Measurements from ENCODE around the gene SULT1B1. TPM values are rescaled to one million over a fixed set of nuclear protein-coding genes. Genes with fewer than 3 reads are reported as not detected.

SULT1B1 gene
- total RNA-seq, 2 experiments from 2014 or later: 0.08 TPM; not detected in 1

DNA sequence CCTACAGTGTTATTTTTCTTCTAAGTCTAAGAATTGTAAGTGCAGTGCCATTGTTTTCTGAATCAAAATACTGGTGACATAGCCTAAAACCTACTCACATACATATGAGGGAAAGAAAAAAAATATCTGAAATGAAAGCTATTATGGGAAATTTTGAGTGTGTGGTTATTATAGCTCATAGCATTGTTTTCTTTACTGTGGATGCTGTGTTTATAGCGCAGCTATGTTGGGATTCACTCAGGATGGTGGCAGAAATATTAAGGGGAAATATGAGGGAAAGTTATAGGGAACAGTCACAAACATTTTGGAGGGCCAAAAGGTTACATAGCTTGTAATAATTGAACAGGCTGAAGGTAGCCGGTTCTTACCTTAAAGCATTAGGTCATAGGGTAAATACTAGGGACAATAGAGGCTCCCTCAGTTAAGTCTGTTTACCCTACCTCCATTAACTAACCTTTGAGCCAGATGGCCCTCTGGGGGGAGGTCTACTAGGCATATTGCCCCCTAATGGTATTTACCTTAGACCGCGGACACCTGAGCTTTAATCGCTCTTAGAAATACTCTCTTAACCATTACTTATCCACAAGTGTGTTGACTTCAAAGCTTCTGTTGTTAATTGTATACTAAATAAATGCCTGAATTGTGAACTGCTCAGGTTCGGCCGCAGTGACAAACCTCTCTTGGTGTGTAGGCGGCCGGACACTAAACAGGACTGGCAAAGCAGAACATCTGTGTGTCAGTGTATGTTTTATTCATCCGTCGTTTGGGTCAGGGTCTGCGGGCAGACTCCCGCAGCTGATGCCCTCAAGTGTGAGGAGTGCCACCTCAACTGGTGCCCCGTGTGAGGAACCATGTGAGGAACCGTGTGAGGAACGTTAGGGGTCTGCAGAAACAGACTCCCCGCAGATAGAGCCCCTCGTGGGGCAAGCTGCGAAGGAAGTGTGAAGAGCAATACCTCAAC, 21.3 kb upstream of the SULT1B1 start:
- no peak overlapping the region for H2AFZ ChIP-seq (ENCODE audit: low read length)
- no TSS peak for BruUV-seq (replicated peaks)
- no peaks in the 10 kb centered on the region for H3K36me3 ChIP-seq (ENCODE audit: insufficient read depth, low read length)
- no peak overlapping the region for H3K4me3 ChIP-seq (ENCODE audit: low read depth, low read length, poor library complexity, severe bottlenecking)
- H4K20me1 ChIP-seq (ENCODE audit: insufficient read depth, low read length): no peaks in the 10 kb centered on the region
- no peaks in the 10 kb centered on the region for H3K4me1 ChIP-seq (ENCODE audit: insufficient read depth, low read length, poor library complexity, severe bottlenecking)
- intact Hi-C loops (cut with micrococcal nuclease; ENCODE audit: unreplicated experiment): no loop called here
- no peaks in the 10 kb centered on the region for H3K79me2 ChIP-seq (ENCODE audit: insufficient read depth, low read depth, low read length)
- no peak for DNase-seq (ENCODE audit: low spot score)
- no peak overlapping the region for H3K4me2 ChIP-seq (ENCODE audit: low read length)
- ChIA-PET CTCF (ENCODE audit: unreplicated experiment) (no interaction called here), POLR2A (interaction anchor here (1.4 kb wide), 1 partner anchor 40 kb away, joined by 4 read pairs; no protein-coding TSS in a partner anchor)
- H3K27ac ChIP-seq (ENCODE audit: low read depth, low read length, poor library complexity, severe bottlenecking): no peak overlapping the region
- H3K9me3 ChIP-seq (ENCODE audit: low read length): 0 out of 2 replicates have a peak, but pooled peaks cover 5% of the 10 kb centered on the region
- TF ChIP-seq EZH2phosphoT487 (IDR thresholded peaks at IDR 0.05; ENCODE audit: borderline replicate concordance, low read depth, low read length): no peak
- H3K9me2 ChIP-seq (ENCODE audit: insufficient read depth, low read length): no peaks in the 10 kb centered on the region

DNA sequence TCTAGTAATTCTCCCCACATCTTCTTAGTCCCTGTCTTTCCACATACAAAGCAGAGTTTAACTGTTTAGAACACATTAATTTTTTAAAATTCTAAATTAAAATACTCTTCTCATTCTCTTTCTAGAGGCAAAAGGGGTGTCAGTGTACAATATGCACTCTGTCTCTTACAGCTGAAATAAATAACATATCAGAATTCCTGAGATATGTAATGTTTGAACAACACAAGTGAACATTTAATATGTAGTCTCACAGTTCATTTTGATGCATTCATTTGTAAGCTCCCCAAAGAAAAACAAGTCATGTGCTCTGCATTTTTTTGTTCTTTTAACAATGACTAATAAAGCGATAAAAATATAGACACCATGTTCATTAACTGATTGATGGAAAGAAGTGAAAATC, 19.7 kb upstream of the SULT1B1 start:
- intact Hi-C loops (cut with micrococcal nuclease; ENCODE audit: unreplicated experiment): no loop called here
- Histone ChIP-seq H3K9me3 (ENCODE audit: low read length) (0 out of 2 replicates have a peak, but pooled peaks cover 4% of the 10 kb centered on the region), H3K79me2 (ENCODE audit: insufficient read depth, low read depth, low read length) (no peaks in the 10 kb centered on the region)

DNA sequence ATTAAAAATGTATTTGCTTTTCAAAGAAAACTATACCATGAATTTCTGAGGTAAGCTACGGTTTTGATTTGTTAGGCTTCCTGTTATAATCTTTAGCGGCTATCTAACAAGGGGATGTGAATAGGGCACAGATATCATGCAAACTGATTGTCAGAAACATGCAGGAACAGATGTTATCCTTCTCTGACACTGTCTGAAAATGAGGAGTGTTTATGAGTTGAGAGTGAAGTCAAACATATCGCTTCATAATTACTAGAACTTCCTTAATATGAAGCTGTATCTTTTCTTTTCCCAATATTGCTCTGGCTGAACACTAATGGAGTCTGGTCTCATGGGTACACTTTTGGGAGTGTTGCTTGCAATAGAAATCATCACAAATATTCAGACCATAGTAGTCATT, 16.3 kb upstream of the SULT1B1 start:
- no peak overlapping the region for H2AFZ ChIP-seq (ENCODE audit: low read length)
- H3K9me3 ChIP-seq (ENCODE audit: low read length): no peaks in the 10 kb centered on the region
- no peaks in the 10 kb centered on the region for H3K9me2 ChIP-seq (ENCODE audit: insufficient read depth, low read length)
- intact Hi-C loops (cut with micrococcal nuclease; ENCODE audit: unreplicated experiment): no loop called here
- no peak overlapping the region for H3K4me3 ChIP-seq (ENCODE audit: low read depth, low read length, poor library complexity, severe bottlenecking)
- no peaks in the 10 kb centered on the region for H3K36me3 ChIP-seq (ENCODE audit: insufficient read depth, low read length)
- H3K79me2 ChIP-seq (ENCODE audit: insufficient read depth, low read depth, low read length): no peaks in the 10 kb centered on the region
- no peaks in the 10 kb centered on the region for H4K20me1 ChIP-seq (ENCODE audit: insufficient read depth, low read length)
- TF ChIP-seq, protein P1, sequence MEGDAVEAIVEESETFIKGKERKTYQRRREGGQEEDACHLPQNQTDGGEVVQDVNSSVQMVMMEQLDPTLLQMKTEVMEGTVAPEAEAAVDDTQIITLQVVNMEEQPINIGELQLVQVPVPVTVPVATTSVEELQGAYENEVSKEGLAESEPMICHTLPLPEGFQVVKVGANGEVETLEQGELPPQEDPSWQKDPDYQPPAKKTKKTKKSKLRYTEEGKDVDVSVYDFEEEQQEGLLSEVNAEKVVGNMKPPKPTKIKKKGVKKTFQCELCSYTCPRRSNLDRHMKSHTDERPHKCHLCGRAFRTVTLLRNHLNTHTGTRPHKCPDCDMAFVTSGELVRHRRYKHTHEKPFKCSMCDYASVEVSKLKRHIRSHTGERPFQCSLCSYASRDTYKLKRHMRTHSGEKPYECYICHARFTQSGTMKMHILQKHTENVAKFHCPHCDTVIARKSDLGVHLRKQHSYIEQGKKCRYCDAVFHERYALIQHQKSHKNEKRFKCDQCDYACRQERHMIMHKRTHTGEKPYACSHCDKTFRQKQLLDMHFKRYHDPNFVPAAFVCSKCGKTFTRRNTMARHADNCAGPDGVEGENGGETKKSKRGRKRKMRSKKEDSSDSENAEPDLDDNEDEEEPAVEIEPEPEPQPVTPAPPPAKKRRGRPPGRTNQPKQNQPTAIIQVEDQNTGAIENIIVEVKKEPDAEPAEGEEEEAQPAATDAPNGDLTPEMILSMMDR (conservative IDR thresholded peaks at IDR 0.05; ENCODE audit: low read length): no peak
- TF ChIP-seq EZH2phosphoT487 (IDR thresholded peaks at IDR 0.05; ENCODE audit: borderline replicate concordance, low read depth, low read length): no peak
- BruUV-seq (replicated peaks): no TSS peak
- CTCF ChIA-PET (ENCODE audit: unreplicated experiment): no interaction called here
- no peak for DNase-seq (ENCODE audit: low spot score)
- H3K27ac ChIP-seq (ENCODE audit: low read depth, low read length, poor library complexity, severe bottlenecking): no peak overlapping the region
- no peak overlapping the region for H3K4me2 ChIP-seq (ENCODE audit: low read length)
- no peaks in the 10 kb centered on the region for H3K4me1 ChIP-seq (ENCODE audit: insufficient read depth, low read length, poor library complexity, severe bottlenecking)
- POLR2A ChIA-PET: no interaction called here

More for the DNA sequence above, 19.7 kb upstream of the SULT1B1 start:
- ChIA-PET CTCF (ENCODE audit: unreplicated experiment) (no interaction called here), POLR2A (interaction anchor here (1.0 kb wide), 1 partner anchor 12 kb away, joined by 3 read pairs; no protein-coding TSS in a partner anchor)
- no peak overlapping the region for H3K27ac ChIP-seq (ENCODE audit: low read depth, low read length, poor library complexity, severe bottlenecking)
- H2AFZ ChIP-seq (ENCODE audit: low read length): no peak overlapping the region
- no TSS peak for BruUV-seq (replicated peaks)
- no peaks in the 10 kb centered on the region for H3K4me1 ChIP-seq (ENCODE audit: insufficient read depth, low read length, poor library complexity, severe bottlenecking)
- H3K36me3 ChIP-seq (ENCODE audit: insufficient read depth, low read length): no peaks in the 10 kb centered on the region
- H3K9me2 ChIP-seq (ENCODE audit: insufficient read depth, low read length): no peaks in the 10 kb centered on the region
- TF ChIP-seq EZH2phosphoT487 (IDR thresholded peaks at IDR 0.05; ENCODE audit: borderline replicate concordance, low read depth, low read length): no peak
- TF ChIP-seq, protein P1 (conservative IDR thresholded peaks at IDR 0.05; ENCODE audit: low read length): no peak
- H4K20me1 ChIP-seq (ENCODE audit: insufficient read depth, low read length): no peaks in the 10 kb centered on the region
- H3K4me3 ChIP-seq (ENCODE audit: low read depth, low read length, poor library complexity, severe bottlenecking): no peak overlapping the region
- no peak overlapping the region for H3K4me2 ChIP-seq (ENCODE audit: low read length)
- no peak for DNase-seq (ENCODE audit: low spot score)
